B cell (primary cell): ENCODE data around the gene MAZ. TPM values are rescaled to one million over a fixed set of nuclear protein-coding genes. Genes with fewer than 3 reads are reported as not detected.

Experiments
- ATAC-seq: fragments of 200-7000 bp; cut with Tn5 transposase; one replicate; pipeline ENCODE4 v1.10.0; 2021; ENCODE audit warnings: low read depth, mild to moderate bottlenecking, moderate number of reproducible peaks, moderate library complexity
- CTCF ChIA-PET: fragments of 350-600 bp; sonication (Branson Sonifier 250); formaldehyde crosslinking; loops from one replicate; lab custom pipeline; 2021; ENCODE audit warnings: antibody characterized with exemption, inconsistent platforms; lab: Charles Lee
- POLR2A ChIA-PET: fragments of 350-600 bp; sonication (Branson Sonifier 250); formaldehyde crosslinking; loops from one replicate; lab custom pipeline; 2021; ENCODE audit warnings: antibody characterized with exemption; lab: Charles Lee
- DNase-seq: peaks from one replicate; pipeline ENCODE4 v3.0.0; 2013
- H2AFZ ChIP-seq: 2 replicates; pipeline ENCODE4 v1.6.1; 2012; ENCODE audit warnings: mild to moderate bottlenecking, low read depth, low read length; ENCODE audit not compliant: insufficient read depth, poor library complexity, severe bottlenecking
- H3K27ac ChIP-seq, 2 donors: 1 replicate in 1 of 2; 2 replicates in 1 of 2; pipeline ENCODE4 v1.5.1; 2012 to 2013; ENCODE audit warnings: low read length in 2 of 2, mild to moderate bottlenecking in 2 of 2, moderate library complexity in 1 of 2
- H3K27me3 ChIP-seq, 4 experiments: fragments of 200-600 bp in 1 of 4; sonication (generic) in 1 of 4; replicated peaks in 1 of 4; 1 replicate in 2 of 4; 2 replicates in 2 of 4; pipeline versions ENCODE4 v1.6.1 to v1.7.0; 2013 to 2016; ENCODE audit warnings: low read length in 3 of 4, mild to moderate bottlenecking in 2 of 4, mixed read lengths in 1 of 4, moderate library complexity in 1 of 4; ENCODE audit not compliant: insufficient read depth in 4 of 4, control insufficient read depth in 3 of 4; ENCODE audit errors: control extremely low read depth in 1 of 4
- H3K36me3 ChIP-seq, 2 experiments: replicated peaks in 1 of 2; 1 replicate in 1 of 2; 2 replicates in 1 of 2; pipeline versions ENCODE4 v1.6.1 to v1.7.1; 2013; ENCODE audit warnings: low read length in 1 of 2; ENCODE audit not compliant: insufficient read depth in 2 of 2, control insufficient read depth in 1 of 2; ENCODE audit errors: control extremely low read depth in 1 of 2, extremely low read depth in 1 of 2
- H3K4me1 ChIP-seq, 2 donors: fragments of 200-600 bp in 1 of 2; sonication (generic) in 1 of 2; 1 replicate in 1 of 2; 2 replicates in 1 of 2; pipeline versions ENCODE4 v1.5.1 to v1.6.1; 2013 to 2017; ENCODE audit warnings: low read length in 2 of 2; ENCODE audit not compliant: control insufficient read depth in 2 of 2, insufficient read depth in 2 of 2
- H3K4me2 ChIP-seq: replicated peaks from 2 replicates; pipeline ENCODE3; 2012; ENCODE audit warnings: mild to moderate bottlenecking, low read depth, low read length; ENCODE audit not compliant: poor library complexity, severe bottlenecking
- H3K4me3 ChIP-seq, 5 experiments: fragments of 200-600 bp in 1 of 5; sonication (generic) in 1 of 5; 1 replicate in 3 of 5; 2 replicates in 2 of 5; pipeline versions ENCODE4 v1.5.1 to v1.7.0; 2011 to 2016; ENCODE audit warnings: low read length in 4 of 5, mild to moderate bottlenecking in 4 of 5, low read depth in 2 of 5, control low read depth in 1 of 5, moderate library complexity in 1 of 5; ENCODE audit not compliant: insufficient read depth in 1 of 5; ENCODE audit errors: control extremely low read depth in 1 of 5, extremely low read depth in 1 of 5
- H3K79me2 ChIP-seq: fragments of 200-600 bp; sonication (generic); one replicate; pipeline ENCODE4 v1.6.0; 2016; ENCODE audit warnings: low read length; ENCODE audit not compliant: control insufficient read depth, insufficient read depth
- H3K9ac ChIP-seq: fragments of 200-600 bp; sonication (generic); 2 replicates; pipeline ENCODE4 v1.6.1; 2017; ENCODE audit warnings: mild to moderate bottlenecking, low read length, moderate library complexity
- H3K9me3 ChIP-seq, 3 donors: one replicate each; pipeline versions ENCODE4 v1.6.1 to v1.7.1; 2013; ENCODE audit warnings: low read length in 2 of 3; ENCODE audit not compliant: control insufficient read depth in 2 of 3, insufficient read depth in 1 of 3; ENCODE audit errors: control extremely low read depth in 1 of 3
- H4K20me1 ChIP-seq: 2 replicates; pipeline ENCODE4 v1.6.0; 2012; ENCODE audit warnings: mild to moderate bottlenecking, low read length; ENCODE audit not compliant: insufficient read depth, control insufficient read depth, poor library complexity, severe bottlenecking
- H3K27ac Mint-ChIP-seq: one replicate; pipeline ENCODE4 v1.8.0; 2021; ENCODE audit warnings: mixed read lengths
- H3K27me3 Mint-ChIP-seq: one replicate; pipeline ENCODE4 v1.8.0; 2021; ENCODE audit warnings: mixed read lengths
- H3K4me1 Mint-ChIP-seq: one replicate; pipeline ENCODE4 v1.8.0; 2021; ENCODE audit warnings: mixed read lengths
- H3K4me3 Mint-ChIP-seq: one replicate; pipeline ENCODE4 v1.8.0; 2021; ENCODE audit warnings: mixed read lengths
- H3K9me3 Mint-ChIP-seq: one replicate; pipeline ENCODE4 v1.8.0; 2022; ENCODE audit warnings: mixed read lengths; ENCODE audit not compliant: insufficient read depth
- EZH2 ChIP-seq: IDR thresholded peaks from 2 replicates; pipeline ENCODE4 v1.6.1; 2012; ENCODE audit warnings: borderline replicate concordance, low read depth, mild to moderate bottlenecking, moderate library complexity, low read length; ENCODE audit not compliant: insufficient read depth, poor library complexity, severe bottlenecking
- WGBS: methylation state at CpG from one replicate; pipeline ENCODE4 v1.1.5; 2013; ENCODE audit warnings: missing lambda C conversion rate; ENCODE audit not compliant: insufficient coverage; 5-methylcytosine and 5-hydroxymethylcytosine counted together
- intact Hi-C: fragments of 100-400 bp; cut with micrococcal nuclease; formaldehyde crosslinking; loops from one replicate; pipeline ENCODE4 v1.10.0; 2022
- polyA plus RNA-seq: library from polyadenylated mRNA; depleted of rRNA; stranded (reverse); fragments of >200 nt; gene quantifications from 2 replicates; pipeline ENCODE4 v1.2.3, GENCODE V29; 2012
- total RNA-seq, 2 donors: library from RNA; stranded (reverse); fragments of 120-200 nt in 1 of 2; gene quantifications; 1 replicate in 1 of 2; 2 replicates in 1 of 2; pipeline versions ENCODE4 v1.2.3 to v1.2.4, GENCODE V29; 2013 to 2022
- TF ChIP-seq, protein P1 (sequence below): fragments of 200-600 bp; IDR thresholded peaks from one replicate; pipeline ENCODE4 v1.8.0; 2022; ENCODE audit warnings: antibody characterized with exemption, mild to moderate bottlenecking

Gene MAZ
- total and polyA plus RNA-seq, 2 donors (not counting 1 experiment from before 2014, with no cell fraction given) = 170 to 198 TPM

- intact Hi-C loops = no loop called here
- Mint-ChIP-seq H3K27ac (no peak overlapping the region), H3K4me3 (no peak overlapping the region), H3K4me1 (no peaks in the 10 kb centered on the region), H3K9me3 (no peaks in the 10 kb centered on the region), H3K27me3 (no peaks in the 10 kb centered on the region)
- Histone ChIP-seq H3K4me1 (no peaks in the 10 kb centered on the region), H3K27me3 (no peaks in the 10 kb centered on the region), H3K9me3 (no peaks in the 10 kb centered on the region), H3K9ac (no peak overlapping the region), H2AFZ (no peak overlapping the region), H3K4me3 (no peak overlapping the region), H3K27ac (no peak overlapping the region), H3K36me3 (peaks cover 0 to 44% of the 10 kb centered on the region in 2 experiments), H3K79me2 (no peaks in the 10 kb centered on the region), H3K4me2 (no peak overlapping the region), H4K20me1 (no peaks in the 10 kb centered on the region)
- WGBS = 96% methylated on average over 17 of the region's 18 CpGs
- DNase-seq (no peak), ATAC-seq (no peak)
- no peak for TF ChIP-seq EZH2
- TF ChIP-seq, protein P1, sequence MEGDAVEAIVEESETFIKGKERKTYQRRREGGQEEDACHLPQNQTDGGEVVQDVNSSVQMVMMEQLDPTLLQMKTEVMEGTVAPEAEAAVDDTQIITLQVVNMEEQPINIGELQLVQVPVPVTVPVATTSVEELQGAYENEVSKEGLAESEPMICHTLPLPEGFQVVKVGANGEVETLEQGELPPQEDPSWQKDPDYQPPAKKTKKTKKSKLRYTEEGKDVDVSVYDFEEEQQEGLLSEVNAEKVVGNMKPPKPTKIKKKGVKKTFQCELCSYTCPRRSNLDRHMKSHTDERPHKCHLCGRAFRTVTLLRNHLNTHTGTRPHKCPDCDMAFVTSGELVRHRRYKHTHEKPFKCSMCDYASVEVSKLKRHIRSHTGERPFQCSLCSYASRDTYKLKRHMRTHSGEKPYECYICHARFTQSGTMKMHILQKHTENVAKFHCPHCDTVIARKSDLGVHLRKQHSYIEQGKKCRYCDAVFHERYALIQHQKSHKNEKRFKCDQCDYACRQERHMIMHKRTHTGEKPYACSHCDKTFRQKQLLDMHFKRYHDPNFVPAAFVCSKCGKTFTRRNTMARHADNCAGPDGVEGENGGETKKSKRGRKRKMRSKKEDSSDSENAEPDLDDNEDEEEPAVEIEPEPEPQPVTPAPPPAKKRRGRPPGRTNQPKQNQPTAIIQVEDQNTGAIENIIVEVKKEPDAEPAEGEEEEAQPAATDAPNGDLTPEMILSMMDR = no peak
- ChIA-PET POLR2A (no interaction called here), CTCF (interaction anchor here (0.6 to 7.2 kb wide), 2 partner anchors 145 to 158 kb away, joined by 4 to 100 read pairs; no protein-coding TSS in a partner anchor)
Measured at GRCh38 chr16:29845656-29846055, 39.3 kb downstream of the MAZ start.

DNA sequence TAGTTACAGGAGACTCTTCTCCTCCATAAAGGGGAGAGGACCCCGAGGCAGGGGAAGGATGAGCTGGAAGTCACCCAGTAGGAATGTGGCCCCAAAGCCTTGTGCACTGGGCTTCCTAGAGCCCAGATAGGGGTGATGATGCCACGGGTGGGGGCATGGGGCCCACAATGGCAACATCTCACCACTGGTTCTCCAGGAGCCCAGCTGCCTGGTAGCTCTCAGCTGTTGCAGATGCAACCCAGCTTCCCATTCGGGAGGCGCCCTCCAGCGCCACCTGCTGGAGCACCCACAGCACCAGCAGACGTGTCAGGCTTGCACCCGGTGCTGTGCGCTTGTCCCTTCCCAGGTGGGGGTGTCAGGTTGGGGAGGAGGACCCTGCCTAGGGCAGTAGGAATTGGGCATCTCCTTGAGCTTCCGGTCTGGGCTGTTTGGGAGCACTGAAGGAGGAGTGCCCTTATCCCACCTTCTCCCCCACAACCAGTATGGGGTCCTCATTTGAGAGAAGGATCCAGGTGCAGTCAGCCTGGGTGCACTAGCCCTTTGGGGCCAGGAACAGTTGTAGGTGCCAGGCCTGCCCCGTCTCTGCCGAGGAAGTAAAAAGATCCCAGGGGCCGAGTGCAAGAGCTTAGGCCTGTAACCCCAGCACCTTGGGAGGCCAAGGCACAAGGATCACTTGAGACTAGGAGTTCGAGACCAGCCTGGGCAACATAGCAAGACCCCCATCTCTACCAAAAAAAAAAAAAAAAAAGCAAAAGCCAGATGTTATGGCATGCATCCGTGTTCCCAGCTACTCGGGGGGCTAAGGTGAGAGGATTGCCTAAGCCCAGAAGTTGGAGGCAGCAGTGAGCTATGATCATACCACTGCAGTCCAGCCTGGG is 42.3 kb downstream of the MAZ start:
- Histone ChIP-seq H3K4me2 (no peak overlapping the region), H3K4me3 (no peak overlapping the region), H4K20me1 (no peaks in the 10 kb centered on the region), H3K9me3 (no peaks in the 10 kb centered on the region), H3K79me2 (no peaks in the 10 kb centered on the region), H3K4me1 (no peaks in the 10 kb centered on the region), H2AFZ (no peak overlapping the region), H3K27ac (no peak overlapping the region), H3K9ac (no peak overlapping the region), H3K27me3 (no peaks in the 10 kb centered on the region), H3K36me3 (peaks cover 0 to 27% of the 10 kb centered on the region in 2 experiments)
- Mint-ChIP-seq H3K4me3 (no peak overlapping the region), H3K27ac (no peak overlapping the region), H3K9me3 (no peaks in the 10 kb centered on the region), H3K27me3 (no peaks in the 10 kb centered on the region), H3K4me1 (no peaks in the 10 kb centered on the region)
- POLR2A ChIA-PET = interaction anchor here (1.0 to 1.7 kb wide), 3 partner anchors 41 to 147 kb away, joined by 4 to 12 read pairs (median 10); no protein-coding TSS in a partner anchor
- DNase-seq (peak; percentile 75), ATAC-seq (peak; percentile 79)
- intact Hi-C loops = loop anchor here (1.0 to 2.0 kb wide), 4 partner anchors 15 to 156 kb away; partner anchors contain the start of genes CDIPT and MVP
- no peak for TF ChIP-seq EZH2
- TF ChIP-seq, protein P1 = peak; percentile 78
- 47% methylated on average over 10 of the region's 15 CpGs for WGBS
- CTCF ChIA-PET = interaction anchor here (0.6 to 7.2 kb wide), 41 partner anchors 9 to 449 kb away, joined by 3 to 100 read pairs (median 4); partner anchors contain the start of genes CDIPT, KCTD13, KIF22 and MAZ
